CD8-positive, alpha-beta memory T cell (primary cell): ENCODE results near the gene KRTAP4-12. TPM values are rescaled to one million over a fixed set of nuclear protein-coding genes. Genes with fewer than 3 reads are reported as not detected.
"Not testable (repeated sequence)": the region's sequence is repeated elsewhere in the genome, so short reads cannot be mapped to it uniquely, and the experiment has no call there.

ENCODE experiments used
- CTCF ChIA-PET: fragments of 350-600 bp; sonication (Branson Sonifier 250); formaldehyde crosslinking; loops from one replicate; lab custom pipeline; 2021; ENCODE audit warnings: antibody characterized with exemption; lab: Charles Lee
- POLR2A ChIA-PET: fragments of 350-600 bp; sonication (Branson Sonifier 250); formaldehyde crosslinking; loops from one replicate; lab custom pipeline; 2021; ENCODE audit warnings: antibody characterized with exemption; lab: Charles Lee
- DNase-seq, 5 donors: peaks; one replicate each; pipeline versions ENCODE4 v3.0.0 to v3.0.0-alpha.2; 2020 to 2022; ENCODE audit warnings: mixed read lengths in 1 of 5
- H3K27ac ChIP-seq: one replicate; pipeline ENCODE4 v1.7.0; 2013; ENCODE audit warnings: low read depth, mild to moderate bottlenecking, low read length, moderate library complexity
- H3K27me3 ChIP-seq: 2 replicates; pipeline ENCODE4 v1.7.0; 2013; ENCODE audit warnings: low read length, mild to moderate bottlenecking; ENCODE audit not compliant: insufficient read depth, poor library complexity, severe bottlenecking
- H3K36me3 ChIP-seq: 2 replicates; pipeline ENCODE4 v1.7.0; 2013; ENCODE audit warnings: mild to moderate bottlenecking, low read length, moderate library complexity; ENCODE audit not compliant: insufficient read depth
- H3K4me1 ChIP-seq: 2 replicates; pipeline ENCODE4 v1.7.0; 2013; ENCODE audit warnings: mild to moderate bottlenecking, low read length, moderate library complexity; ENCODE audit not compliant: insufficient read depth
- H3K4me3 ChIP-seq: 2 replicates; pipeline ENCODE4 v1.7.0; 2013; ENCODE audit warnings: mild to moderate bottlenecking, low read length
- H3K9me3 ChIP-seq: 2 replicates; pipeline ENCODE4 v1.7.0; 2013; ENCODE audit warnings: mild to moderate bottlenecking, low read length
- H3K27ac Mint-ChIP-seq, 8 donors: one replicate each; pipeline ENCODE4 v1.8.0; 2020 to 2021; ENCODE audit warnings: mixed read lengths in 8 of 8, mild to moderate bottlenecking in 6 of 8, inconsistent platforms in 3 of 8, moderate library complexity in 3 of 8
- H3K27me3 Mint-ChIP-seq, 2 donors: one replicate each; pipeline ENCODE4 v1.8.0; 2020 to 2021; ENCODE audit warnings: mixed read lengths in 2 of 2, mild to moderate bottlenecking in 1 of 2, moderate library complexity in 1 of 2
- H3K36me3 Mint-ChIP-seq, 3 donors: one replicate each; pipeline ENCODE4 v1.8.0; 2020 to 2021; ENCODE audit warnings: mixed read lengths in 3 of 3, inconsistent platforms in 1 of 3, mild to moderate bottlenecking in 1 of 3
- H3K4me1 Mint-ChIP-seq, 3 donors: one replicate each; pipeline ENCODE4 v1.8.0; 2020 to 2021; ENCODE audit warnings: mixed read lengths in 3 of 3, inconsistent platforms in 1 of 3, mild to moderate bottlenecking in 1 of 3
- H3K4me3 Mint-ChIP-seq, 7 donors: one replicate each; pipeline ENCODE4 v1.8.0; 2020 to 2021; ENCODE audit warnings: mixed read lengths in 7 of 7, mild to moderate bottlenecking in 6 of 7, moderate library complexity in 4 of 7, inconsistent platforms in 2 of 7
- H3K9me3 Mint-ChIP-seq, 5 donors: one replicate each; pipeline ENCODE4 v1.8.0; 2020 to 2022; ENCODE audit warnings: mixed read lengths in 5 of 5, mild to moderate bottlenecking in 3 of 5, moderate library complexity in 2 of 5, inconsistent platforms in 1 of 5
- polyA plus RNA-seq: library from polyadenylated mRNA; unstranded; fragments of 300-500 nt; fragmentation: Illumina TruSeq; gene quantifications from one replicate; pipeline ENCODE4 v1.2.3, GENCODE V29; 2021
- total RNA-seq, 2 experiments: library from RNA; stranded (reverse); gene quantifications; one replicate each; pipeline ENCODE4 v1.2.3, GENCODE V29; 2021

KRTAP4-12 gene
- total and polyA plus RNA-seq, 3 experiments from 2014 or later: not detected

DNA sequence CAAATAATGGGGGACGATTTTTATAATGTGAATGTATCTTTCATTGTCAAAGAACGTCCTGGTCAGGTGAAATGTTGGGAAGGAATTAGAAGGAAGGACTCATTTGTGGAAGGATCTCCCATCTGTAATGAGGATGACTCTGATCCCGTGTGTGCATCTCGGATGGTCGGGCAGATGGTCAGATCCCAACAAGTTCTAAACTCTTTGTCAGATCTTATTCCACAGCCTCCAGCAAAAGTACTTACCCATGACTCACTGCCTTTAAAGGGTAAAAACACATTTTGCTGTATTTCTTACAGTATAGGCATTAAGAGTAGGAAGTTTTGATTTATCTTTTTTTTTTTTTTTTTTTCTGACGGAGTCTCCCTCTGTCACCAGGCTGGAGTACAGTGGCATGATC, 25.5 kb downstream of the KRTAP4-12 start:
- POLR2A ChIA-PET: no interaction called here
- Mint-ChIP-seq H3K36me3 (peaks cover 0 to 5% (median 0%) of the 10 kb centered on the region in 3 donors), H3K9me3 (no peaks in the 10 kb centered on the region), H3K4me3 (no peak overlapping the region), H3K27ac (peak overlapping the region in 1 of 8 donors; percentile 23), H3K27me3 (peaks cover 22 to 55% of the 10 kb centered on the region in 2 donors), H3K4me1 (peaks cover 0 to 7% (median 6%) of the 10 kb centered on the region in 3 donors)
- no peak overlapping the region for H3K4me3 ChIP-seq
- CTCF ChIA-PET: no interaction called here
- H3K4me1 ChIP-seq: no peaks in the 10 kb centered on the region
- DNase-seq: no peak
- peaks cover 3% of the 10 kb centered on the region for H3K27me3 ChIP-seq
- no peaks in the 10 kb centered on the region for H3K36me3 ChIP-seq
- no peak overlapping the region for H3K27ac ChIP-seq
- no peaks in the 10 kb centered on the region for H3K9me3 ChIP-seq

DNA sequence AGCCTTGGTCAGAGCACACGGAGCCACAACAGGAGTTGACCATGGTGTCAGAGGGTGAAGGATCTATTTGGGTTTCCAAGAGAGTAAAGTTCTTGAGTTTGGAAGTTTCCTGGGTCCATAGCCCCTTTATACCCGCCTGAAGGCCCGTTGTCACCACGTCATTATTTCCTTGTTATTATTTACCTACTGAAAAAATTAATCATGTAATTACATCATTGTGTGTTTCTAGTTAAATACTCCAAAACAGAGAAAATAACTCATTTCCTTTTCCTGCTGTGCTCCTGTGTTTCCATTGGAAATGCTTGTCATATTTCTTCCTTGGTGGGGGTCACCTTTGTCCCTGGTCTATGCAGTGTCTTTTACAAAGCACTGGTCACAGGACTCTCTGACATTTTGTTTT, 25.9 kb downstream of the KRTAP4-12 start, which contains the start of gene KRTAP4-8:
Gene KRTAP4-8, minus strand, starts transcription at position 101 of the 400 bp plus-strand sequence. Its CDS starts 58 bp downstream, at position 43.
- no peaks in the 10 kb centered on the region for H3K9me3 ChIP-seq
- ChIA-PET CTCF (no interaction called here), POLR2A (no interaction called here)
- Mint-ChIP-seq H3K4me1 (peaks cover 0 to 7% (median 6%) of the 10 kb centered on the region in 3 donors), H3K27ac (peak within 1 kb of the TSS in 1 of 8 donors; percentile 23), H3K4me3 (no peak within 1 kb of the TSS), H3K36me3 (peaks cover 0 to 5% (median 0%) of the 10 kb centered on the region in 3 donors), H3K27me3 (peaks cover 23 to 55% of the 10 kb centered on the region in 2 donors), H3K9me3 (peaks cover 0 to 2% (median 0%) of the 10 kb centered on the region in 5 donors)
- H3K27ac ChIP-seq: no peak within 1 kb of the TSS
- no peak for DNase-seq
- no peaks in the 10 kb centered on the region for H3K36me3 ChIP-seq
- no peak within 1 kb of the TSS for H3K4me3 ChIP-seq
- H3K4me1 ChIP-seq: no peaks in the 10 kb centered on the region
- peaks cover 3% of the 10 kb centered on the region for H3K27me3 ChIP-seq

DNA sequence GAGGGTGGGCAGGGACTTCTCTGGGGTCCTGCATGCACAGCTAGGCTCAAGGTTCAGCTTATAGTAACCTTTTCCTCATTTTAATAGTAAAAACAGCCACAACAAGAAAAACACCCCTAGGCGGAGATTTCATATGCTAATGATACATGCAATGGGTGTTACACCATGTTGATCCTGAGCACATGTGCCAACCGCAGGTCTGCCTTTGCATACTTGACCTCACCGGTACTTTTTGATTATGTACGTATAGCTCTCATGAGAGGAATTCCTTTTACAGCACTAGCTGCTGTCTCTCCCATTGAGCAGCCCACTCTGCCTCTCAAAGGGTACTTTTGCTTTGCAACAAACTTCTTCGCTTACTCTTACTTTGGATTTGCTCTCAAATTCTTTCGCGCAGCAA, 27.9 kb downstream of the KRTAP4-12 start:
- no peak overlapping the region for H3K4me3 Mint-ChIP-seq
- Histone ChIP-seq H3K36me3 (no peaks in the 10 kb centered on the region), H3K9me3 (no peaks in the 10 kb centered on the region), H3K4me3 (no peak overlapping the region), H3K27ac (no peak overlapping the region), H3K27me3 (peaks cover 3% of the 10 kb centered on the region), H3K4me1 (no peaks in the 10 kb centered on the region)
- no peak for DNase-seq
- ChIA-PET CTCF (no interaction called here), POLR2A (no interaction called here)
- H3K4me1 Mint-ChIP-seq: peaks cover 0 to 7% (median 6%) of the 10 kb centered on the region in 3 donors
- H3K27ac Mint-ChIP-seq: no peak overlapping the region
- peaks cover 24 to 55% of the 10 kb centered on the region in 2 donors for H3K27me3 Mint-ChIP-seq
- H3K36me3 Mint-ChIP-seq: peaks cover 0 to 5% (median 0%) of the 10 kb centered on the region in 3 donors
- peaks cover 0 to 7% (median 0%) of the 10 kb centered on the region in 5 donors for H3K9me3 Mint-ChIP-seq

DNA sequence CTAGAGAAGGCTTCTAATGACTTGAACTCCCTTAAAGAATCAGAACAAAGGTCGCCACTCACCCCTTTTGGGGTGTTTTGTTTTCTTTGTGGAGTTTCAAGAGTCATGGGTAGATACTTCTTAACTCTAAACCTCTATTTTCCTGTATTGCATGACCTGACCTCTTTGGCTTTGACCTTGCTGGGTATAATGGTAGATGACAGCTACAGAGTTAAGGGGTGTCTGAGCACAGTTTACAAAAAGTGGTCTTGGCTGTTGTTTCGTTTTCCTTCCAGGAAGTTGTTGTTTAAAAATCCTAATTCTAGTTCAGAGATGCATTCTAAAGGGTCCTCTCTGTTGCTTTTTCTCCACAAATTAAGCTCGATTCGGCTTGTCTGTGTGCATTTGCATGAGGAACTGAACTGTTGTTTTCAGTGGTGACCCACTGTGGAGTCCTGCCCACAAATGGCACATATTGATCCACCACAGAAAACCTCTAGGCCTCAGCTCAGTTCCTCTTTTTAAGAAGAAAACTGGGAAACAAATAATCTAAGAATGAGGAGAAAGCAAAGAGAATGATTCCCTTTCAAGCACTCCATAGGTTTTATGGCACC, 35.1 kb downstream of the KRTAP4-12 start:
- H3K36me3 Mint-ChIP-seq, H3K4me1 Mint-ChIP-seq, H3K9me3 Mint-ChIP-seq, H3K4me3 Mint-ChIP-seq, H3K27ac Mint-ChIP-seq, POLR2A ChIA-PET, H3K27ac ChIP-seq, H3K4me1 ChIP-seq, H3K9me3 ChIP-seq, DNase-seq, H3K4me3 ChIP-seq, H3K27me3 ChIP-seq, CTCF ChIA-PET, H3K36me3 ChIP-seq: not testable (repeated sequence)
- peaks cover 10 to 20% of the 10 kb centered on the region in 2 donors for H3K27me3 Mint-ChIP-seq

DNA sequence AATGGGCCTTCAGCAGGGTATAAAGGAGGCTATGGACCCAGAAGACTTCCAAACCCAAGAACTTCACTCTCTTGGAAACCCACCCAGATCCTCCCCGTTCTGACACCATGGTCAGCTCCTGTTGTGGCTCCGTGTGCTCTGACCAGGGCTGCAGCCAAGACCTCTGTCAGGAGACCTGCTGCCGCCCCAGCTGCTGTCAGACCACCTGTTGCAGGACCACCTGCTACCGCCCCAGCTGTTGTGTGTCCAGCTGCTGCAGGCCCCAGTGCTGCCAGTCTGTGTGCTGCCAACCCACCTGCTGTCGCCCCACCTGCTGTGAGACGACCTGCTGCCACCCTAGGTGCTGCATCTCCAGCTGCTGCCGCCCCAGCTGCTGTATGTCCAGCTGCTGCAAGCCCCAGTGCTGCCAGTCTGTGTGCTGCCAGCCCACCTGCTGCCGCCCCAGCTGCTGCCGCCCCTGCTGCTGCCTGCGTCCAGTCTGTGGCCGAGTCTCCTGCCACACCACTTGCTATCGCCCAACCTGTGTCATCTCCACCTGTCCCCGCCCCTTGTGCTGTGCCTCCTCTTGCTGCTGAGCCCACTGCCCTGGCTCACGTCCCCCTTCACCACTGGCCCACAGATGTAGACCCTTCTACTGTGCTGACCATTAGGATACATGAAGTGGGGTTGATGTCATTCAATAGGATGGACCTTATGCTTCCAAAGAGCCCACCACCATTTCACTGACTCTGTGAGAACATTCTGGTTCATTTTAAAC, 39.7 kb downstream of the KRTAP4-12 start, which contains the start of gene KRTAP4-7:
Gene KRTAP4-7, plus strand, starts transcription at position 51 of the 757 bp plus-strand sequence. Its CDS starts 57 bp downstream, at position 108.
- H3K27me3 ChIP-seq, H3K9me3 Mint-ChIP-seq, H3K27ac ChIP-seq, CTCF ChIA-PET, H3K9me3 ChIP-seq, H3K4me3 Mint-ChIP-seq, H3K4me3 ChIP-seq, H3K4me1 ChIP-seq, H3K4me1 Mint-ChIP-seq, DNase-seq, H3K36me3 Mint-ChIP-seq, H3K36me3 ChIP-seq: not testable (repeated sequence)
- Mint-ChIP-seq H3K27me3 (peaks cover 12 to 28% of the 10 kb centered on the region in 2 donors), H3K27ac (peak within 1 kb of the TSS in 1 of 8 donors; percentile 86)
- POLR2A ChIA-PET: interaction anchor here (0.6 kb wide), 1 partner anchor 34 kb away, joined by 3 read pairs; the partner anchor contains the start of gene KRTAP4-11

DNA sequence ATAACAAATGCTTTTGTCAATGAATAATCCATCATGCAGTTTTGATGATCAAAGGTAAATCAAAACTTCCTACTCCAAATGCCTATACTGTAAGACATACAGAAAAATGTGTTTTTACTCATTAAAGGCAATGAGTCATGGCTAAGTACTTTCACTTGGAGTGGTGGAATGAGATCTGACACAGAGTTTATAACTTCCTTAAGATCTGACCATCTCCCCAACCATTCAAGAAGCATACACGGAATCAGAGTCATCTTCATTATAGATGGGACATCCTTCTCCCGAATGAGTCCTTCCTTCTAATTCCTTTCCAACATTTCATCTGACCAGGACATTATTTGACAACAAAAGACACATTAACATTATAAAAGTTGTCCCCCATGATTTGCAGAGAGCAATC, 40.6 kb downstream of the KRTAP4-12 start:
- H3K4me3 Mint-ChIP-seq, H3K4me1 ChIP-seq, H3K27ac Mint-ChIP-seq, H3K36me3 ChIP-seq, H3K9me3 Mint-ChIP-seq, H3K27me3 ChIP-seq, DNase-seq, H3K27ac ChIP-seq, H3K4me1 Mint-ChIP-seq, H3K9me3 ChIP-seq, H3K36me3 Mint-ChIP-seq, H3K4me3 ChIP-seq, CTCF ChIA-PET: not testable (repeated sequence)
- H3K27me3 Mint-ChIP-seq: peaks cover 11 to 30% of the 10 kb centered on the region in 2 donors
- POLR2A ChIA-PET: interaction anchor here (0.6 kb wide), 1 partner anchor 35 kb away, joined by 3 read pairs; the partner anchor contains the start of gene KRTAP4-11

DNA sequence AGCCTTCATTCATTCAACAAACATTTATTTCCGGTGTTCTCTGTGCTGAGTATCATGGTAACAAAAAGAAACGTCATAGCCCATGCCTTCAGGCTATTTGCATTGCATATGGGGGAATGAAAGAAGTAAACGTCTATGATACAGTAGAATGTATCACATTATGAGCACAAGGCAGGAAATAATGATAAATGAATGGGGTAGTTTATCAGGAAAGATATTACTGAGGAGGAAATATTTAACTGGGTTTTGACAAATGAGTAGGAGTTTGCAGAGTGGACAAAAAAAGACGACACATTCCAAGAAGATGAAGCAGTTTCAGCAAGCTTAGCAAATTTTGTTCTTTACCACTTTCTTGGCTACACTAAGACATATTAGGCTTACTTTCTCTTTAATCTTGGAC, 41.4 kb downstream of the KRTAP4-12 start:
- no peaks in the 10 kb centered on the region for H3K9me3 Mint-ChIP-seq
- Histone ChIP-seq H3K4me3 (no peak overlapping the region), H3K36me3 (no peaks in the 10 kb centered on the region), H3K27me3 (no peaks in the 10 kb centered on the region), H3K27ac (no peak overlapping the region), H3K9me3 (no peaks in the 10 kb centered on the region), H3K4me1 (no peaks in the 10 kb centered on the region)
- POLR2A ChIA-PET: no interaction called here
- H3K36me3 Mint-ChIP-seq: no peaks in the 10 kb centered on the region
- peaks cover 11 to 35% of the 10 kb centered on the region in 2 donors for H3K27me3 Mint-ChIP-seq
- H3K4me3 Mint-ChIP-seq: no peak overlapping the region
- no peak for DNase-seq
- H3K4me1 Mint-ChIP-seq: no peaks in the 10 kb centered on the region
- CTCF ChIA-PET: no interaction called here
- H3K27ac Mint-ChIP-seq: no peak overlapping the region

DNA sequence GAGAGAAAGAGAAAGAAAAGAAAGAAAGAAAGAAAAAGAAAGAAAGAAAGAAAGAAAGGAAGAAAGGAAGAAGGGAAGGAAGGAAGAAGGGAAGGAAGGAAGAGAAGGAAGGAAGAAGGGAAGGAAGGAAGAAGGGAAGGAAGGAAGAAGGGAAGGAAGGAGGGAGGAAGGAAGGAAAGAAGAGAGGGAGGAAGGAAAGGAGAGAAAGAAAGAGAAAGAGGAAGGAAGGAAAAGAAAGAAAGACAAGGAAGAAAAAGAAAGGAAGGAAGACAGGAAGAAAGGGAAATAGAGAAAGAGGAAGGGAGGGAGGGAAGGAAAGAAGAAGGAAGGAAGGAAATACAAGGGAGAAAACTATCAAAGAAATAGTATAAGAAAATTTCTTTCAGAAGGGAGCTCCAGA, 47.2 kb downstream of the KRTAP4-12 start:
- Mint-ChIP-seq H3K9me3 (no peaks in the 10 kb centered on the region), H3K36me3 (no peaks in the 10 kb centered on the region), H3K27ac (no peak overlapping the region), H3K4me1 (no peaks in the 10 kb centered on the region), H3K27me3 (peaks cover 22 to 49% of the 10 kb centered on the region in 2 donors), H3K4me3 (no peak overlapping the region)
- Histone ChIP-seq H3K36me3 (no peaks in the 10 kb centered on the region), H3K27ac (no peak overlapping the region), H3K27me3 (peaks cover 7% of the 10 kb centered on the region), H3K9me3 (no peaks in the 10 kb centered on the region), H3K4me1 (no peaks in the 10 kb centered on the region), H3K4me3 (no peak overlapping the region)
- ChIA-PET POLR2A (no interaction called here), CTCF (no interaction called here)
- DNase-seq: no peak
